K562 (cell line): ENCODE measurements around the gene AMDHD2. TPM values are rescaled to one million over a fixed set of nuclear protein-coding genes. Genes with fewer than 3 reads are reported as not detected.

Source experiments
- CREB1 ChIP-seq, 2 experiments: sonication (generic) in 1 of 2; formaldehyde crosslinking in 1 of 2; IDR thresholded peaks; 2 replicates each; pipeline versions ENCODE4 v1.6.1 to v1.8.0; 2012 to 2022; ENCODE audit warnings: inconsistent platforms in 1 of 2, mild to moderate bottlenecking in 1 of 2, missing genetic modification reagents in 1 of 2, moderate library complexity in 1 of 2
- CREM ChIP-seq: IDR thresholded peaks from 2 replicates; pipeline ENCODE4 v1.6.1; 2014; ENCODE audit warnings: antibody characterized with exemption, low read depth
- EP400 ChIP-seq: fragments of 450-650 bp; IDR thresholded peaks from 2 replicates; pipeline ENCODE4 v1.6.1; 2017; ENCODE audit warnings: antibody characterized with exemption, mild to moderate bottlenecking, moderate library complexity
- HDAC1 ChIP-seq, 2 experiments: fragments of 450-650 bp; IDR thresholded peaks; 2 replicates each; pipeline ENCODE4 v1.6.1; 2016 to 2017; ENCODE audit warnings: inconsistent platforms in 1 of 2, mild to moderate bottlenecking in 1 of 2, moderate library complexity in 1 of 2
- HEY1 ChIP-seq: fragments of 250-450 bp; sonication (Bioruptor Pico); IDR thresholded peaks from 2 replicates; pipeline ENCODE4 v1.5.0; 2020; ENCODE audit warnings: mild to moderate bottlenecking, moderate library complexity, borderline replicate concordance
- HSF4 ChIP-seq: fragments of 250-450 bp; sonication (Bioruptor Pico); IDR thresholded peaks from 2 replicates; pipeline ENCODE4 v2.1.2; 2022; ENCODE audit warnings: mild to moderate bottlenecking, moderate library complexity, borderline replicate concordance
- MITF ChIP-seq: IDR thresholded peaks from 2 replicates; pipeline ENCODE4 v1.6.1; 2014; ENCODE audit warnings: antibody characterized with exemption
- POLR2A ChIP-seq: fragments of 450-650 bp; conservative IDR thresholded peaks from 2 replicates; pipeline ENCODE4 v1.6.1; 2016
- RB1 ChIP-seq: fragments of 450-650 bp; IDR thresholded peaks from 2 replicates; pipeline ENCODE4 v1.6.1; 2017; ENCODE audit warnings: low read depth, mild to moderate bottlenecking
- SMARCE1 ChIP-seq: fragments of 450-650 bp; IDR thresholded peaks from 2 replicates; pipeline ENCODE4 v1.7.1; 2016; ENCODE audit warnings: mild to moderate bottlenecking
- TCFL5 ChIP-seq: fragments of 250-450 bp; sonication (Bioruptor Pico); conservative IDR thresholded peaks from 2 replicates; pipeline ENCODE4 v1.6.1; 2021; ENCODE audit warnings: mild to moderate bottlenecking, moderate library complexity, matching md5 sums
- ZBTB40 ChIP-seq, 2 experiments: fragments of 450-650 bp in 1 of 2; sonication (generic) in 1 of 2; formaldehyde crosslinking in 1 of 2; IDR thresholded peaks; 2 replicates each; pipeline versions ENCODE4 v1.7.1 to v1.9.0; 2016 to 2022; ENCODE audit warnings: inconsistent platforms in 1 of 2, mild to moderate bottlenecking in 1 of 2, missing genetic modification reagents in 1 of 2
- ZNF12 ChIP-seq: sonication (generic); formaldehyde crosslinking; IDR thresholded peaks from 2 replicates; pipeline ENCODE4 v1.4.0; 2020; ENCODE audit warnings: mild to moderate bottlenecking, missing genetic modification reagents
- ZNF232 ChIP-seq: sonication (generic); formaldehyde crosslinking; IDR thresholded peaks from 2 replicates; pipeline ENCODE4 v1.8.0; 2022; ENCODE audit warnings: mild to moderate bottlenecking, missing genetic modification reagents
- ZNF511 ChIP-seq: sonication (generic); formaldehyde crosslinking; IDR thresholded peaks from 2 replicates; pipeline ENCODE4 v1.8.0; 2022; ENCODE audit warnings: mild to moderate bottlenecking, missing genetic modification reagents
- ZNF830 ChIP-seq: fragments of 250-450 bp; sonication (Bioruptor Pico); IDR thresholded peaks from 2 replicates; pipeline ENCODE4 v1.5.0; 2021; ENCODE audit warnings: mild to moderate bottlenecking
- polyA plus RNA-seq, 8 experiments: library from polyadenylated mRNA; depleted of rRNA in 4 of 8; stranded (reverse) in 5 of 8; unstranded in 3 of 8; fragments of >200 nt; fragmentation: Nextera tagmentation in 2 of 8; fragmentation: Illumina TruSeq in 1 of 8; extraction: Ambion mirVana in 2 of 8; extraction: Trizol in 1 of 8; gene quantifications; 2 replicates each; pipeline versions ENCODE4 v1.2.1 to v1.2.3, GENCODE V29; 2011 to 2014; ENCODE audit warnings: inconsistent platforms in 1 of 8, missing spikeins in 1 of 8
- total RNA-seq, 7 experiments: library from RNA; depleted of rRNA in 6 of 7; stranded (reverse); fragments of >200 nt in 6 of 7; fragmentation: Illumina TruSeq in 2 of 7; extraction: Trizol in 2 of 7; gene quantifications; 2 replicates each; pipeline versions ENCODE4 v1.2.1 to v1.2.3, GENCODE V29; 2011 to 2021; ENCODE audit warnings: low replicate concordance in 1 of 7

The AMDHD2 gene
- total and polyA plus RNA-seq, 9 of the 15 experiments (the other 6 are each of a cell fraction or from before 2014, with no cell fraction given): 0.38 to 56.9 (median 18.3) TPM; not detected in 1

GRCh38 chr16:2532494-2533141 is 12.4 kb downstream of the AMDHD2 start (continued):
- TF ChIP-seq ZNF830 (0 out of 2 replicates have a peak, but pooled peaks have one; percentile 36), ZNF511 (CRISPR knock-in tag) (0 out of 2 replicates have a peak, but pooled peaks have one; percentile 14), HDAC1 (IDR thresholded peaks at IDR 0.05) (peak in 1 of 2 experiments; percentile 12; a peak in 1 of 4 replicates), POLR2A (peak; percentile 56), CREM (peak; percentile 32; the same call in 1 of the 2 replicates), HEY1 (CRISPR knock-in tag) (no peak), ZBTB40 (IDR thresholded peaks at IDR 0.05) (peak; percentile 37), ZBTB40 (CRISPR knock-in tag; IDR thresholded peaks at IDR 0.05) (no peak), ZNF232 (CRISPR knock-in tag) (no peak), SMARCE1 (no peak; the same call in 1 of the 2 replicates), EP400 (0 out of 2 replicates have a peak, but pooled peaks have one; percentile 23), CREB1 (IDR thresholded peaks at IDR 0.05) (no peak), CREB1 (CRISPR knock-in tag; IDR thresholded peaks at IDR 0.05) (peak; percentile 49; the same call in 1 of the 2 replicates), ZNF12 (CRISPR knock-in tag) (no peak), RB1 (peak; percentile 37; the same call in 1 of the 2 replicates), MITF (no peak), TCFL5 (CRISPR knock-in tag) (no peak), HSF4 (CRISPR knock-in tag) (no peak)
